ENCODE results near the gene NISCH. TPM values are rescaled to one million over a fixed set of nuclear protein-coding genes. Genes with fewer than 3 reads are reported as not detected.

The NISCH gene
- total and polyA plus RNA-seq, 2 donors (not counting 1 experiment from before 2014, with no cell fraction given) = 130 to 169 TPM

- Mint-ChIP-seq H3K27me3 (no peaks in the 10 kb centered on the region), H3K4me1 (no peaks in the 10 kb centered on the region), H3K27ac (no peak overlapping the region), H3K9me3 (ENCODE audit: insufficient read depth) (no peaks in the 10 kb centered on the region), H3K4me3 (no peak overlapping the region)
- TF ChIP-seq, protein P1, sequence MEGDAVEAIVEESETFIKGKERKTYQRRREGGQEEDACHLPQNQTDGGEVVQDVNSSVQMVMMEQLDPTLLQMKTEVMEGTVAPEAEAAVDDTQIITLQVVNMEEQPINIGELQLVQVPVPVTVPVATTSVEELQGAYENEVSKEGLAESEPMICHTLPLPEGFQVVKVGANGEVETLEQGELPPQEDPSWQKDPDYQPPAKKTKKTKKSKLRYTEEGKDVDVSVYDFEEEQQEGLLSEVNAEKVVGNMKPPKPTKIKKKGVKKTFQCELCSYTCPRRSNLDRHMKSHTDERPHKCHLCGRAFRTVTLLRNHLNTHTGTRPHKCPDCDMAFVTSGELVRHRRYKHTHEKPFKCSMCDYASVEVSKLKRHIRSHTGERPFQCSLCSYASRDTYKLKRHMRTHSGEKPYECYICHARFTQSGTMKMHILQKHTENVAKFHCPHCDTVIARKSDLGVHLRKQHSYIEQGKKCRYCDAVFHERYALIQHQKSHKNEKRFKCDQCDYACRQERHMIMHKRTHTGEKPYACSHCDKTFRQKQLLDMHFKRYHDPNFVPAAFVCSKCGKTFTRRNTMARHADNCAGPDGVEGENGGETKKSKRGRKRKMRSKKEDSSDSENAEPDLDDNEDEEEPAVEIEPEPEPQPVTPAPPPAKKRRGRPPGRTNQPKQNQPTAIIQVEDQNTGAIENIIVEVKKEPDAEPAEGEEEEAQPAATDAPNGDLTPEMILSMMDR (IDR thresholded peaks at IDR 0.05) = no peak
- no peak for TF ChIP-seq EZH2 (IDR thresholded peaks at IDR 0.05; ENCODE audit: borderline replicate concordance, insufficient read depth, low read depth, low read length, poor library complexity, severe bottlenecking)
- Histone ChIP-seq H3K36me3 (replicated peaks in 1 of 2; ENCODE audit: control extremely low read depth in 1 of 2, control insufficient read depth in 1 of 2, extremely low read depth in 1 of 2, insufficient read depth in 2 of 2, low read length in 1 of 2) (no peaks in the 10 kb centered on the region), H3K27ac (ENCODE audit: low read length in 2 of 2) (no peak overlapping the region), H4K20me1 (ENCODE audit: control insufficient read depth, insufficient read depth, low read length, poor library complexity, severe bottlenecking) (no peaks in the 10 kb centered on the region), H3K4me3 (ENCODE audit: control extremely low read depth in 1 of 5, extremely low read depth in 1 of 5, insufficient read depth in 1 of 5, low read depth in 2 of 5, low read length in 4 of 5) (no peak overlapping the region), H3K27me3 (replicated peaks in 1 of 4; ENCODE audit: control extremely low read depth in 1 of 4, control insufficient read depth in 3 of 4, insufficient read depth in 4 of 4, low read length in 3 of 4) (no peaks in the 10 kb centered on the region), H3K9ac (ENCODE audit: low read length) (no peak overlapping the region), H2AFZ (ENCODE audit: insufficient read depth, low read depth, low read length, poor library complexity, severe bottlenecking) (no peak overlapping the region), H3K4me2 (replicated peaks; ENCODE audit: low read depth, low read length, poor library complexity, severe bottlenecking) (no peak overlapping the region), H3K4me1 (ENCODE audit: control insufficient read depth in 2 of 2, insufficient read depth in 2 of 2, low read length in 2 of 2) (no peaks in the 10 kb centered on the region), H3K79me2 (ENCODE audit: control insufficient read depth, insufficient read depth, low read length) (no peaks in the 10 kb centered on the region), H3K9me3 (ENCODE audit: control extremely low read depth in 1 of 3, control insufficient read depth in 2 of 3, insufficient read depth in 1 of 3, low read length in 2 of 3) (no peaks in the 10 kb centered on the region)
- ATAC-seq (ENCODE audit: low read depth) (no peak), DNase-seq (no peak)
- POLR2A ChIA-PET = no interaction called here
- WGBS (ENCODE audit: insufficient coverage) = 96% methylated on average over 17 of the region's 18 CpGs
- CTCF ChIA-PET = no interaction called here
- intact Hi-C loops (cut with micrococcal nuclease) = no loop called here
Measured at GRCh38 chr3:52524258-52524751, 68.9 kb downstream of the NISCH start.

DNA sequence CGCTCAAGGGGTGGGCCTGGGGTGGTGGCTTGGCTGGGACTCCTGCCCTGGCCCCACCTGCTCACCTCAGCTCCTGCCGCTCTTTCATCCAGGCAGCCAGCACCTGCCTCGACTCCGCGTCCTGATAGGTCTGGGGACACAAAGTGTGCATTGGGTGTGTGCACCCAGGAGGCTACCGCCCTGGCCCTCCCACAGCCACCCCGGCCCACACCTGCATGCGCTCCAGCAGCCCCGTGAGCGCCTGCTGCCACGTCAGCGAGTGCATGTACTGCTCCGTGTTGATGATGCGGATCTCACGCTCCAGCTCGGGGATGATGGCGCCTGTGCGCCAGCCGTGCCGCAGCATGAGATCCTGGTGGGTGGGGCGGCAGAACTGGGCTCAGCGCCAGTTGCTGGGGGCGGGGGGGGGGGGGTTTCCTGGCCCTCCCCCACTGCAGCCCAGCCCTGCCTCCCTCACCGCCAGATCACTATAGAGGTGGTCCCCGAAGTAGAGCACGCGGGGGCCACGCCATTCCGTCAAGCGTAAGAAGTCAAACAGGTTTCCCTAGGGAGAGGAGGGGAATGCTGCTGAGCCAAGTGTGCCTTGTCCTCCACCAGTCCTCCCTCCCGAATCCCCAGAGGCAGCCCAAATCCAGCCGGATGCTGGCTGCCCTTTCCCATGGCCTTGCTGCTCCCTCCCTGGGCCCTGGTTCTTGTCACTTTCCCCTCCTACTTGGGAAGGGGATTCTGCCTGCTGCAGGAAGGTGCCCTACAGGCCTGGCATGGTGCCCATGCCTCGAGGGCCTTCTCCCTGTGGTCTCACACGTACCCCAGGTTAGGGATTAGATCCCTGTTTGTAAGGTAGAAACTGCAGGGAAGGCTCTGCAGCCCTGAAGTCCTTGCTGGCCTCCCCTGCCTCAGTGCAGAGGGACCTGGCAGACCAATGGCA is 69.6 kb downstream of the NISCH start:
- ATAC-seq (ENCODE audit: low read depth) = no peak
- DNase-seq = no peak
- H3K27me3 Mint-ChIP-seq = no peaks in the 10 kb centered on the region
- H3K9me3 Mint-ChIP-seq (ENCODE audit: insufficient read depth) = no peaks in the 10 kb centered on the region
- H3K4me1 Mint-ChIP-seq = no peaks in the 10 kb centered on the region
- H3K79me2 ChIP-seq (ENCODE audit: control insufficient read depth, insufficient read depth, low read length) = no peaks in the 10 kb centered on the region
- H3K36me3 ChIP-seq (replicated peaks in 1 of 2; ENCODE audit: control extremely low read depth in 1 of 2, control insufficient read depth in 1 of 2, extremely low read depth in 1 of 2, insufficient read depth in 2 of 2, low read length in 1 of 2) = no peaks in the 10 kb centered on the region
- H4K20me1 ChIP-seq (ENCODE audit: control insufficient read depth, insufficient read depth, low read length, poor library complexity, severe bottlenecking) = no peaks in the 10 kb centered on the region
- no peak overlapping the region for H3K27ac ChIP-seq (ENCODE audit: low read length in 2 of 2)
- TF ChIP-seq, protein P1 (IDR thresholded peaks at IDR 0.05) = no peak
- no peak for TF ChIP-seq EZH2 (IDR thresholded peaks at IDR 0.05; ENCODE audit: borderline replicate concordance, insufficient read depth, low read depth, low read length, poor library complexity, severe bottlenecking)
- H3K4me1 ChIP-seq (ENCODE audit: control insufficient read depth in 2 of 2, insufficient read depth in 2 of 2, low read length in 2 of 2) = no peaks in the 10 kb centered on the region
- no peak overlapping the region for H3K9ac ChIP-seq (ENCODE audit: low read length)
- H3K9me3 ChIP-seq (ENCODE audit: control extremely low read depth in 1 of 3, control insufficient read depth in 2 of 3, insufficient read depth in 1 of 3, low read length in 2 of 3) = no peaks in the 10 kb centered on the region
- 96% methylated on average over 21 of the region's 34 CpGs for WGBS (ENCODE audit: insufficient coverage)
- H3K4me2 ChIP-seq (replicated peaks; ENCODE audit: low read depth, low read length, poor library complexity, severe bottlenecking) = no peak overlapping the region
- intact Hi-C loops (cut with micrococcal nuclease) = no loop called here
- H3K4me3 ChIP-seq (ENCODE audit: control extremely low read depth in 1 of 5, extremely low read depth in 1 of 5, insufficient read depth in 1 of 5, low read depth in 2 of 5, low read length in 4 of 5) = no peak overlapping the region
- POLR2A ChIA-PET = no interaction called here
- no peak overlapping the region for H3K27ac Mint-ChIP-seq
- no peaks in the 10 kb centered on the region for H3K27me3 ChIP-seq (replicated peaks in 1 of 4; ENCODE audit: control extremely low read depth in 1 of 4, control insufficient read depth in 3 of 4, insufficient read depth in 4 of 4, low read length in 3 of 4)
- no peak overlapping the region for H3K4me3 Mint-ChIP-seq
- CTCF ChIA-PET = no interaction called here
- no peak overlapping the region for H2AFZ ChIP-seq (ENCODE audit: insufficient read depth, low read depth, low read length, poor library complexity, severe bottlenecking)
